Measurements from ENCODE around the gene IGFBP5.

IGFBP5 gene

GRCh38 chr2:216713691-216714336, 18.5 kb upstream of the IGFBP5 start:
- peak; percentile 92 for DNase-seq (ENCODE audit: low spot score)

GRCh38 chr2:216711348-216711747, 16.0 kb upstream of the IGFBP5 start:
- no peak for DNase-seq (ENCODE audit: low spot score)

- peak; percentile 34 for DNase-seq (ENCODE audit: low spot score)
Measured at GRCh38 chr2:216710551-216711301, 15.4 kb upstream of the IGFBP5 start.

- DNase-seq (ENCODE audit: low spot score) = no peak
Measured at GRCh38 chr2:216702756-216703155, 7.4 kb upstream of the IGFBP5 start.

- DNase-seq (ENCODE audit: low spot score) = no peak
Measured at GRCh38 chr2:216701544-216701943, 6.2 kb upstream of the IGFBP5 start.

GRCh38 chr2:216700781-216701180, 5.4 kb upstream of the IGFBP5 start:
- no peak for DNase-seq (ENCODE audit: low spot score)

GRCh38 chr2:216700088-216700567, 4.8 kb upstream of the IGFBP5 start:
- DNase-seq (ENCODE audit: low spot score) = no peak

- no peak for DNase-seq (ENCODE audit: low spot score)
Measured at GRCh38 chr2:216698895-216699294, 3.5 kb upstream of the IGFBP5 start.

GRCh38 chr2:216698293-216698692, 2.9 kb upstream of the IGFBP5 start:
- DNase-seq (ENCODE audit: low spot score) = no peak

- no peak for DNase-seq (ENCODE audit: low spot score)
Measured at GRCh38 chr2:216696751-216697560, 1.6 kb upstream of the IGFBP5 start.

GRCh38 chr2:216696321-216696720, 972 bp upstream of the IGFBP5 start:
- no peak for DNase-seq (ENCODE audit: low spot score)

- DNase-seq (ENCODE audit: low spot score) = no peak
Measured at GRCh38 chr2:216694826-216695217, 527 bp downstream of the IGFBP5 start.

GRCh38 chr2:216694082-216694825, 1.1 kb downstream of the IGFBP5 start:
- DNase-seq (ENCODE audit: low spot score) = peak; percentile 49

- no peak for DNase-seq (ENCODE audit: low spot score)
Measured at GRCh38 chr2:216693414-216694080, 1.8 kb downstream of the IGFBP5 start.

GRCh38 chr2:216692636-216693413, 2.5 kb downstream of the IGFBP5 start:
- peak; percentile 85 for DNase-seq (ENCODE audit: low spot score)

GRCh38 chr2:216690853-216691741, 4.3 kb downstream of the IGFBP5 start:
- peak; percentile 95 for DNase-seq (ENCODE audit: low spot score)

GRCh38 chr2:216690456-216690852, 4.9 kb downstream of the IGFBP5 start:
- no peak for DNase-seq (ENCODE audit: low spot score)

GRCh38 chr2:216689397-216689796, 6.0 kb downstream of the IGFBP5 start:
- DNase-seq (ENCODE audit: low spot score) = no peak

GRCh38 chr2:216688731-216689340, 6.5 kb downstream of the IGFBP5 start:
- DNase-seq (ENCODE audit: low spot score) = no peak
